CD14-positive monocyte (primary cell): ENCODE data around the gene TNFRSF12A. TPM values are rescaled to one million over a fixed set of nuclear protein-coding genes. Genes with fewer than 3 reads are reported as not detected.

Experiments
- DNase-seq, 3 donors: peaks; one replicate each; pipeline ENCODE4 v3.0.0-alpha.2; 2011 to 2022
- H2AFZ ChIP-seq: 2 replicates; pipeline ENCODE4 v1.6.0; 2012; ENCODE audit warnings: mild to moderate bottlenecking, low read depth, low read length, inconsistent platforms; ENCODE audit not compliant: insufficient read depth, poor library complexity, severe bottlenecking
- H3K27ac ChIP-seq, 2 donors: 1 replicate in 1 of 2; 2 replicates in 1 of 2; pipeline ENCODE4 v1.5.1; 2012 to 2013; ENCODE audit warnings: low read length in 2 of 2, control low read depth in 1 of 2, inconsistent platforms in 1 of 2, low read depth in 1 of 2, mild to moderate bottlenecking in 1 of 2
- H3K27me3 ChIP-seq, 2 donors: one replicate each; pipeline versions ENCODE4 v1.6.0 to v1.6.1; 2011 to 2013; ENCODE audit warnings: low read length in 2 of 2; ENCODE audit not compliant: control insufficient read depth in 2 of 2, insufficient read depth in 2 of 2
- H3K36me3 ChIP-seq, 2 donors: replicated peaks in 1 of 2; 1 replicate in 1 of 2; 2 replicates in 1 of 2; pipeline versions ENCODE4 v1.5.1 to v1.6.1; 2012 to 2013; ENCODE audit warnings: low read length in 2 of 2, control low read depth in 1 of 2, inconsistent platforms in 1 of 2, mild to moderate bottlenecking in 1 of 2; ENCODE audit not compliant: insufficient read depth in 2 of 2, control insufficient read depth in 1 of 2
- H3K4me1 ChIP-seq, 2 donors: 1 replicate in 1 of 2; 2 replicates in 1 of 2; pipeline versions ENCODE4 v1.5.1 to v1.6.1; 2012 to 2013; ENCODE audit warnings: low read length in 2 of 2, control low read depth in 1 of 2, inconsistent platforms in 1 of 2, mild to moderate bottlenecking in 1 of 2, moderate library complexity in 1 of 2; ENCODE audit not compliant: insufficient read depth in 2 of 2, control insufficient read depth in 1 of 2
- H3K4me2 ChIP-seq: replicated peaks from 2 replicates; pipeline ENCODE3; 2012; ENCODE audit warnings: low read length, moderate library complexity, mild to moderate bottlenecking; ENCODE audit not compliant: poor library complexity, severe bottlenecking; ENCODE audit errors: extremely low read depth
- H3K4me3 ChIP-seq, 3 experiments: fragments of 200-600 bp in 1 of 3; sonication (generic) in 1 of 3; replicated peaks in 1 of 3; 1 replicate in 2 of 3; 2 replicates in 1 of 3; pipeline ENCODE4 v1.5.1; 2011 to 2013; ENCODE audit warnings: low read length in 3 of 3, mild to moderate bottlenecking in 3 of 3, control low read depth in 2 of 3, low read depth in 2 of 3, inconsistent platforms in 1 of 3, moderate library complexity in 1 of 3
- H3K79me2 ChIP-seq: 2 replicates; pipeline ENCODE4 v1.6.0; 2012; ENCODE audit warnings: mild to moderate bottlenecking, control low read depth, inconsistent platforms, low read length, moderate library complexity; ENCODE audit not compliant: insufficient read depth
- H3K9ac ChIP-seq: 2 replicates; pipeline ENCODE4 v1.6.0; 2017; ENCODE audit warnings: low read length, mild to moderate bottlenecking; ENCODE audit not compliant: insufficient read depth, poor library complexity, severe bottlenecking
- H3K9me3 ChIP-seq, 2 donors: replicated peaks in 1 of 2; 1 replicate in 1 of 2; 2 replicates in 1 of 2; pipeline versions ENCODE4 v1.5.1 to v1.6.1; 2012 to 2013; ENCODE audit warnings: low read length in 2 of 2, control low read depth in 1 of 2; ENCODE audit not compliant: control insufficient read depth in 1 of 2, insufficient read depth in 1 of 2
- H4K20me1 ChIP-seq: 2 replicates; pipeline ENCODE4 v1.6.0; 2012; ENCODE audit warnings: mild to moderate bottlenecking, low read length, control low read depth, moderate library complexity; ENCODE audit not compliant: insufficient read depth
- H3K27ac Mint-ChIP-seq, 7 donors: one replicate each; pipeline ENCODE4 v1.8.0; 2020; ENCODE audit warnings: mild to moderate bottlenecking in 7 of 7, mixed read lengths in 7 of 7, moderate library complexity in 6 of 7, inconsistent platforms in 2 of 7
- H3K27me3 Mint-ChIP-seq, 3 donors: one replicate each; pipeline ENCODE4 v1.8.0; 2021 to 2022; ENCODE audit warnings: low read depth in 3 of 3, mild to moderate bottlenecking in 3 of 3, mixed read lengths in 3 of 3, moderate library complexity in 3 of 3, inconsistent platforms in 1 of 3
- H3K36me3 Mint-ChIP-seq, 2 donors: one replicate each; pipeline ENCODE4 v1.8.0; 2020; ENCODE audit warnings: mixed read lengths in 2 of 2, inconsistent platforms in 1 of 2, mild to moderate bottlenecking in 1 of 2
- H3K4me1 Mint-ChIP-seq: one replicate; pipeline ENCODE4 v1.8.0; 2020; ENCODE audit warnings: mild to moderate bottlenecking, mixed read lengths
- H3K4me3 Mint-ChIP-seq, 2 donors: one replicate each; pipeline ENCODE4 v1.8.0; 2020; ENCODE audit warnings: mild to moderate bottlenecking in 2 of 2, mixed read lengths in 2 of 2, moderate library complexity in 1 of 2
- H3K9me3 Mint-ChIP-seq, 7 donors: one replicate each; pipeline ENCODE4 v1.8.0; 2020 to 2022; ENCODE audit warnings: mixed read lengths in 7 of 7, mild to moderate bottlenecking in 6 of 7, moderate library complexity in 6 of 7, inconsistent platforms in 2 of 7
- WGBS: methylation state at CpG from one replicate; pipeline ENCODE4 v1.1.5; 2013; ENCODE audit warnings: missing lambda C conversion rate; ENCODE audit not compliant: insufficient coverage; 5-methylcytosine and 5-hydroxymethylcytosine counted together
- intact Hi-C, 2 donors: fragments of 100-400 bp; cut with micrococcal nuclease; formaldehyde crosslinking; loops; one replicate each; pipeline versions ENCODE4 v1.15.0 to v1.15.1; 2023
- polyA minus RNA-seq: library from RNA; depleted of rRNA, polyadenylated mRNA; stranded (reverse); fragments of >200 nt; gene quantifications from 2 replicates; pipeline ENCODE4 v1.2.3, GENCODE V29; 2012
- polyA plus RNA-seq, 3 donors: library from polyadenylated mRNA; depleted of rRNA in 1 of 3; unstranded in 2 of 3; stranded (reverse) in 1 of 3; fragments of 300-500 nt in 2 of 3; fragments of >200 nt in 1 of 3; fragmentation: Illumina TruSeq in 2 of 3; gene quantifications; 1 replicate in 2 of 3; 2 replicates in 1 of 3; pipeline ENCODE4 v1.2.3, GENCODE V29; 2012 to 2021
- total RNA-seq, 12 experiments: library from RNA in 1 of 12; stranded (reverse) in 1 of 12; fragments of 120-200 nt in 1 of 12; gene quantifications; one replicate each; pipeline ENCODE4 v1.2.4 and lab custom pipeline; 2013 to 2026; ENCODE audit warnings: mixed read lengths in 6 of 12, inconsistent platforms in 1 of 12
- TF ChIP-seq, protein P1 (sequence below): fragments of 200-600 bp; IDR thresholded peaks from one replicate; pipeline ENCODE4 v1.8.0; 2022; ENCODE audit warnings: antibody characterized with exemption, mild to moderate bottlenecking

TNFRSF12A gene, protein sequence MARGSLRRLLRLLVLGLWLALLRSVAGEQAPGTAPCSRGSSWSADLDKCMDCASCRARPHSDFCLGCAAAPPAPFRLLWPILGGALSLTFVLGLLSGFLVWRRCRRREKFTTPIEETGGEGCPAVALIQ
- 3.8 TPM for total RNA-seq (2013)
- 1 to 10 TPM; 2.9 to 6.2 (median 5.7) TPM for polyA plus RNA-seq
- 7.5 and 8.0 TPM in 2 replicates for polyA minus RNA-seq
- 6.2 to 121 (median 49.2) reads per million in 11 experiments for total RNA-seq (lab: John Stamatoyannopoulos, UW)

DNA sequence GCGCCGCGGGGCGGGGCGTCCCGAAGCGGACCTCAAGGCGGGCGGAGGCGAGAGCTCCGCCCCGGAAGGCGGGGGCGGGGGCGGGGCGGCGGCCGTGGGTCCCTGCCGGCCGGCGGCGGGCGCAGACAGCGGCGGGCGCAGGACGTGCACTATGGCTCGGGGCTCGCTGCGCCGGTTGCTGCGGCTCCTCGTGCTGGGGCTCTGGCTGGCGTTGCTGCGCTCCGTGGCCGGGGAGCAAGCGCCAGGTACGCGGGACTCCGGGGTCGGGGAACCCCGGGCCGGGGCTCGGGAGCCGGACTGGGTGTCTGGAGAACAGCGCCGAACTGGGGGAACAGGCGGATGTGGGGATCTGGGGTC lies at the start of gene TNFRSF12A:
TNFRSF12A (plus strand) TSS at position 122 of the 357 bp plus-strand sequence; CDS start at position 152, 30 bp downstream.
- peak within 1 kb of the TSS; percentile 99 for H3K4me2 ChIP-seq
- peaks cover 52% of the 10 kb centered on the region for H3K4me1 Mint-ChIP-seq
- peaks cover 0 to 3% of the 10 kb centered on the region in 2 donors for H3K36me3 Mint-ChIP-seq
- intact Hi-C loops, result loop anchor here (2.0 to 10.0 kb wide), 5 partner anchors 13 to 1252 kb away; partner anchors contain the start of genes ELOB (in 1 of the 2), PAQR4 (in 1 of the 2) and TFAP4 (in 1 of the 2)
- H3K27ac ChIP-seq, result peak within 1 kb of the TSS; percentile 36 to 96
- DNase-seq, result peak; percentile 65 to 78 (median 76)
- no peaks in the 10 kb centered on the region for H3K36me3 ChIP-seq
- peak within 1 kb of the TSS; percentile 88 to 96 for H3K4me3 Mint-ChIP-seq
- H3K9ac ChIP-seq, result peak within 1 kb of the TSS; percentile 59
- no peaks in the 10 kb centered on the region for H3K9me3 ChIP-seq
- WGBS, result under 1% methylated on average over 45 of the region's 49 CpGs
- H3K4me3 ChIP-seq, result peak within 1 kb of the TSS; percentile 47 to 91 (median 60)
- no peaks in the 10 kb centered on the region for H3K79me2 ChIP-seq
- peaks cover 0 to 6% (median 0%) of the 10 kb centered on the region in 7 donors for H3K9me3 Mint-ChIP-seq
- peak within 1 kb of the TSS; percentile 66 to 99 (median 95) for H3K27ac Mint-ChIP-seq
- peaks cover 0 to 20% of the 10 kb centered on the region in 2 donors for H3K27me3 ChIP-seq
- peak within 1 kb of the TSS; percentile 69 for H2AFZ ChIP-seq
- H3K27me3 Mint-ChIP-seq, result peaks cover 24 to 33% (median 24%) of the 10 kb centered on the region in 3 donors
- TF ChIP-seq, protein P1, sequence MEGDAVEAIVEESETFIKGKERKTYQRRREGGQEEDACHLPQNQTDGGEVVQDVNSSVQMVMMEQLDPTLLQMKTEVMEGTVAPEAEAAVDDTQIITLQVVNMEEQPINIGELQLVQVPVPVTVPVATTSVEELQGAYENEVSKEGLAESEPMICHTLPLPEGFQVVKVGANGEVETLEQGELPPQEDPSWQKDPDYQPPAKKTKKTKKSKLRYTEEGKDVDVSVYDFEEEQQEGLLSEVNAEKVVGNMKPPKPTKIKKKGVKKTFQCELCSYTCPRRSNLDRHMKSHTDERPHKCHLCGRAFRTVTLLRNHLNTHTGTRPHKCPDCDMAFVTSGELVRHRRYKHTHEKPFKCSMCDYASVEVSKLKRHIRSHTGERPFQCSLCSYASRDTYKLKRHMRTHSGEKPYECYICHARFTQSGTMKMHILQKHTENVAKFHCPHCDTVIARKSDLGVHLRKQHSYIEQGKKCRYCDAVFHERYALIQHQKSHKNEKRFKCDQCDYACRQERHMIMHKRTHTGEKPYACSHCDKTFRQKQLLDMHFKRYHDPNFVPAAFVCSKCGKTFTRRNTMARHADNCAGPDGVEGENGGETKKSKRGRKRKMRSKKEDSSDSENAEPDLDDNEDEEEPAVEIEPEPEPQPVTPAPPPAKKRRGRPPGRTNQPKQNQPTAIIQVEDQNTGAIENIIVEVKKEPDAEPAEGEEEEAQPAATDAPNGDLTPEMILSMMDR, result no peak
- H3K4me1 ChIP-seq, result peaks cover 60 to 64% of the 10 kb centered on the region in 2 donors
- H4K20me1 ChIP-seq, result peaks cover 42% of the 10 kb centered on the region

GRCh38 chr16:2970563-2970962 lies 49.6 kb upstream of the TNFRSF12A start:
- Histone ChIP-seq H3K79me2 (peaks cover 23% of the 10 kb centered on the region), H3K36me3 (peaks cover 20 to 31% of the 10 kb centered on the region in 2 donors), H2AFZ (no peak overlapping the region), H3K9me3 (peaks cover 0 to 8% of the 10 kb centered on the region in 2 donors), H3K4me1 (peaks cover 36 to 50% of the 10 kb centered on the region in 2 donors), H3K4me2 (peak overlapping the region; percentile 100), H4K20me1 (peaks cover 36% of the 10 kb centered on the region), H3K27ac (no peak overlapping the region), H3K9ac (no peak overlapping the region), H3K4me3 (peak overlapping the region; percentile 63 to 95 (median 63)), H3K27me3 (peaks cover 17 to 29% of the 10 kb centered on the region in 2 donors)
- Mint-ChIP-seq H3K4me3 (peak overlapping the region; percentile 42 to 74), H3K36me3 (peaks cover 15 to 21% of the 10 kb centered on the region in 2 donors), H3K4me1 (peaks cover 29% of the 10 kb centered on the region), H3K9me3 (peaks cover 0 to 12% (median 6%) of the 10 kb centered on the region in 7 donors), H3K27me3 (peaks cover 19 to 32% (median 24%) of the 10 kb centered on the region in 3 donors), H3K27ac (peak overlapping the region in 2 of 7 donors; percentile 46 to 69)
- intact Hi-C loops, result no loop called here
- 57% methylated on average over 1 of the region's 6 CpGs for WGBS
- TF ChIP-seq, protein P1, result no peak
- no peak for DNase-seq
